Measurements from ENCODE around the gene EHHADH.
A peak's percentile ranks its signal among the peaks of the same experiment; 100 is the strongest.

EHHADH gene

DNA sequence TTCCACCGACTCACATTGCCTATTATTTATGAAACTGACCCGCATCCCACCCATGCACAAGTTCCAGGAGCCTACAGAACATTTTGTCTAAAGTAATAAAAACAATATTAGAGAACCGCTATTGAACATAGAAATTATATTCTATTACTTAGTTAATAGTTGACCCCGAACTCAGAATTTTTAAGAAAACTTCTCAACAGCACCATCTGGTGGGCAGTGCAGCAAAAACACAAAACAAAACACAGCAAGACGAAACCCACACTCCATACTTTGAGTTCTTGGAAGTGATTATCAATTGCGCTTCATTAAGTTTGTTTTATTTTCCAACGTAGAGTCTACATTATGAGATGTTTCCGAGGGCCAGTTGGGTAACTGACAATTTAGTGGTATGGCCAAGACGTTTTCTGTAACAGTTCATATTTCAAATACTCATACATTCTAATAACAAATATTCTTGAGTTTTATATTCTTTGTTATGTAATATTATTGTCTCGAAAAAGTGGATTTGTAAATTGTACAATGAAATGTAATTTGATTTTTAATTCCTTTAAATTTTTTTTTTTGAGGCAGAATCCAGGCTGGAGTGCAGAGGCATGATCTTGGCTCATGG is 77.0 kb downstream of the EHHADH start:
- peak; percentile 56 for DNase-seq (ENCODE audit: low read depth)
- H3K4me3 ChIP-seq (ENCODE audit: low read depth, low read length): no peak overlapping the region
- TF ChIP-seq, protein P1, sequence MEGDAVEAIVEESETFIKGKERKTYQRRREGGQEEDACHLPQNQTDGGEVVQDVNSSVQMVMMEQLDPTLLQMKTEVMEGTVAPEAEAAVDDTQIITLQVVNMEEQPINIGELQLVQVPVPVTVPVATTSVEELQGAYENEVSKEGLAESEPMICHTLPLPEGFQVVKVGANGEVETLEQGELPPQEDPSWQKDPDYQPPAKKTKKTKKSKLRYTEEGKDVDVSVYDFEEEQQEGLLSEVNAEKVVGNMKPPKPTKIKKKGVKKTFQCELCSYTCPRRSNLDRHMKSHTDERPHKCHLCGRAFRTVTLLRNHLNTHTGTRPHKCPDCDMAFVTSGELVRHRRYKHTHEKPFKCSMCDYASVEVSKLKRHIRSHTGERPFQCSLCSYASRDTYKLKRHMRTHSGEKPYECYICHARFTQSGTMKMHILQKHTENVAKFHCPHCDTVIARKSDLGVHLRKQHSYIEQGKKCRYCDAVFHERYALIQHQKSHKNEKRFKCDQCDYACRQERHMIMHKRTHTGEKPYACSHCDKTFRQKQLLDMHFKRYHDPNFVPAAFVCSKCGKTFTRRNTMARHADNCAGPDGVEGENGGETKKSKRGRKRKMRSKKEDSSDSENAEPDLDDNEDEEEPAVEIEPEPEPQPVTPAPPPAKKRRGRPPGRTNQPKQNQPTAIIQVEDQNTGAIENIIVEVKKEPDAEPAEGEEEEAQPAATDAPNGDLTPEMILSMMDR (IDR thresholded peaks at IDR 0.05; ENCODE audit: insufficient read depth, low read depth, low read length, missing control alignments): peak; percentile 65

DNA sequence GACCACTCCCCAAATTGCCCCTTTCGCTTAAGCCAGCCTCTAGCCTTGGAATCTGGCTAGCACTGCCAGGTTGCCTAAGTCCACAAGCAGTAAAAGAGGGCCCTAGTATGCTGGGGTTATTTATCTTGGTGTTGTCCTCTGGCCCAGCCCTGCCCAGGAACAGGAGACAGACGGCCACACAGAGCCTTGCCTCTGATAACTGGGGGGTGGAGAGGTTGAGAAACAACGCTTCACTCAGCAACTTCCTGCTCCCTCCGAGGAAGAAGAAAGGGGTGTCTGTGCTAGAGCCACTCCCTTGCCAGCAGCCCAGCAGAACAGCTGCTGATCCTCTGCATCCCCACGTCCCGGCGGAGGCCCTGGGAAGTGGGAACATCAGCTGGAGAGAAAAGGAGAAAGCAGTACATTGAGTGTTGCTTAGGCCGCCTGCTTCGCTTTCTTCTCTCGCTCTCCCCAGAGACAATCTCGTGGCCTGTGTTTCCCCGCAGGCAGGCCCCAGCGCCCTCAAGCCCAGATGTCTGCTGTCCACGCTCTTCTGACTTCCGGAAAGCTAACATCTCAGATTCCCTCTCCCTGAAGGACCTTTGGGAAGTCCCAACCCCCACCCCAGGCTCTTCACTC is 78.4 kb downstream of the EHHADH start:
- peak overlapping the region; percentile 32 for H3K4me3 ChIP-seq (ENCODE audit: low read depth, low read length)
- peak; percentile 60 for DNase-seq (ENCODE audit: low read depth)
- TF ChIP-seq, protein P1 (IDR thresholded peaks at IDR 0.05; ENCODE audit: insufficient read depth, low read depth, low read length, missing control alignments): no peak

DNA sequence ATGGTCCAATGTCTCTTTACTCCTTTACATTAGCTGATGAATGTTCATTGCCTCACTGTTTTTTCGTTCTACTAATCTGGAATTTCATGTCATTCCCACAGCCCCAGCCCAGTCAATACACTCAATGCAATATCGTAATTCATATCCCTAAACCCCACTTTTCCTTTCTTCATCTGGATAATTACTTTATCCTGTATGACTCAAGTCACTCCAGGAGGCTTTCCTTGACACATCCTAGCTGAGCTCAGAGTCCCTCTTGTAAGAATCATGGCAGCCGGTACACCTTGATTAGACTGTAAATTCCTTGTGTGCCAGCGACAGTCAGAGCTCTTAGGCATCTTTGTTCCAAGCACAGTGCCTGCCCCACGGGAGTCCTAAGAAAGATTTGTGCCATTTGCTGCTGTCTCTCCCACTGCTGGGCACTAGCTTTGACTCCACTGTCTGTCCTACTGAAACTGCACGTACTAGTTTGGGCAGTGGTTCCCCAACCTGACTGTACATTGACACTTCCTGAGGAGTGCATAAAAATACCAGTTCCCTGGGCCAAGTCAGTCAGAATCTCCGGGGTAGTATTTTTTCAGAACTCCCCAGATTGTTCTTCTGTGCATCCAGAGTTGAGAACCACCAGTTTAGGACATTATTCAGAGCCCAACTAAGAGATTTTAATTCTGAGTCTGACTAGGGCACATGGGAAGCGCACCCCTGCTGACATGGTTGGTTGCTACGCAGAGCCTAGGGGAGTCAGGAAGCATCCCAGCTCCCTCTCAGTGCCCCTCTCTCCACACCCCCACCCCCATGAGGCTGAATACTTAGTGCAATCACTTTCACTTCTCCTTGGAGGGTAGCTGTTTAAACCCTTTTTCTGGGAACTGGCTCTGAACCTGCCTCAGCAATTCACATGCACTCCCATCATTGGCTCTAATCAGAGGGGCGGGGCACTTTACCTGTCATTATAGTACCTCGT is 81.5 kb downstream of the EHHADH start:
- H3K4me3 ChIP-seq (ENCODE audit: low read depth, low read length): no peak overlapping the region
- DNase-seq (ENCODE audit: low read depth): no peak
- TF ChIP-seq, protein P1 (IDR thresholded peaks at IDR 0.05; ENCODE audit: insufficient read depth, low read depth, low read length, missing control alignments): no peak

DNA sequence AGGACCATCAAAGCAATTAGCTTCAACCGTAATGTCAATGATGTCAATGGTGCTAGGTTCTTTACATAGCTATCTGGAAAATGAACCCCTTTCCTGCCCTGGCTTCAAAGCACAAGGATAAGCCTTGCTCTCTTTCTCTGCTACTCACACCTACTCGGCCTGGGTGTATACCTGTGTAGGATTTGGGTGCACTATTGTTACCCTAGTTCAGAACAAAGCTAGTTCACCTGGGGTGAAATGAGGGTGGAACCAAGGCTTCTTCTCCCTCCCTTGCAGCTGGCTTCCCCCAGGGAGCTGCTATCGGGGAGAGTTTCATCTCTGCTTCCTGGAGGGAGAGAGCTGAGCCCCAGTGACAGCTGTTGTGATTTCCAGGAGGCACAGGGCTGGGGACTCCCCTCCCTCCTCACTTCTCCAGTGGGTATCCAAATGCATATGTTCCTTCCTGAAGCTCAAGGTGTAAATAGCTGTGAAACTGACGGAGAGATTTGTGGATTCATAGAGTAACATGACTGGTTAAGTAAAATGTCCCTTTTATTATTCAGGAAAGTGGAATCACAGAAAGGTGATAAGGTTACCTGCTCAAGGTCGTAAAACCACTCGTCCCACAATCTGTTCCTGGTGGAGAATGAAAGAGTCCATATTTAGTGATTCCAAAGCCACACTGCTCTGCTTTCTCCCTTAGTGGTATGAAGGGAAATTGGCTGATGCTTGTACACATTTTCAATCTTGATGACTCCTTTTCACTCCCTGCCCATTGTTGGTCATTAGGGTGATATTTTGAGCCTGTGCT is 89.2 kb downstream of the EHHADH start:
- TF ChIP-seq, protein P1 (IDR thresholded peaks at IDR 0.05; ENCODE audit: insufficient read depth, low read depth, low read length, missing control alignments): no peak
- no peak overlapping the region for H3K4me3 ChIP-seq (ENCODE audit: low read depth, low read length)
- DNase-seq (ENCODE audit: low read depth): no peak

DNA sequence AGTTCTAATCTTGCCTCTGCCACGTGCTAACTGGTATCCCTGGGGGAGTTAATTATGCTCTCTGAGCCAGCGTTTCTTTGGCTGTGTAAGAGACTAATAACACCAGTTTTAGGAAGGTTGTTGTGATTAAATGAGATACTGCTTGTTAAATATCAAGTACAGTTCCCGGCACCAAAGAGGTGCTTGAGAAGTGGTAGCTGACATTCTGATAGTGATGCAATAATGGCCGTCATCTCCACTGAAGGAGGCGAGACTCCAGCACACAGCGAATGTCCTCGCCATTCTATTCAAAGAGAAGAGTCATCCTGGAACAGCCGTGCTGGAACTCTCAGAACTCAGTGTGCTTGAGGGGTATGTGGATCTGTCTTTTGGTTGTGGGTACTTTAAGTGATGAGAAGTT is 91.2 kb downstream of the EHHADH start:
- no peak overlapping the region for H3K4me3 ChIP-seq (ENCODE audit: low read depth, low read length)
- DNase-seq (ENCODE audit: low read depth): no peak
- TF ChIP-seq, protein P1 (IDR thresholded peaks at IDR 0.05; ENCODE audit: insufficient read depth, low read depth, low read length, missing control alignments): no peak

DNA sequence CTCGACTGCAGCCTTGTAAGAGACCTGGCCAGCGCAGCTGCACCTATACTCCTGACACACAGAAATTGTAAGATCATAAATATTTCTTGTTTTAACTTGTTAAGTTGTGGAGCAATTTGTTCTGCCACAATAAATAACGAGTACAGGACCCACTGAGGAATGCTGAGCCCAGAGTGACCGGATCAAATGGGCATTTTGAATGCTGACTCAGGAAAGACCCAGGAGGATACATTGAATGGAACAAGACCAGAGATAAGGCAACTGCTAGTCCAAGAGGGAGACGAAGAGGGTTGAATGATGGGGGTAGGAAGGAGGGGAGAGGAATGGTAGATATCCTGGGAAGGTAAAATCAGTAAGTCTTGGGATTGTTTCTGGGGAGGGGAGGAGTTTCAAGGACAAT is 92.1 kb downstream of the EHHADH start:
- no peak for DNase-seq (ENCODE audit: low read depth)
- TF ChIP-seq, protein P1 (IDR thresholded peaks at IDR 0.05; ENCODE audit: insufficient read depth, low read depth, low read length, missing control alignments): no peak

More for the DNA sequence above, 92.1 kb downstream of the EHHADH start:
- H3K4me3 ChIP-seq (ENCODE audit: low read depth, low read length): no peak overlapping the region

Measured in GM12865 (cell line).